Middle frontal gyrus (tissue), 1 donor: ENCODE data around the gene PIN1.
A peak's percentile ranks its signal among the peaks of the same experiment; 100 is the strongest.
"Not testable (repeated sequence)": the region's sequence is repeated elsewhere in the genome, so short reads cannot be mapped to it uniquely, and the experiment has no call there.

Source experiments
- DNase-seq: peaks from one replicate; pipeline ENCODE4 v3.0.0-alpha.2; 2015; ENCODE audit warnings: low spot score; ENCODE audit errors: extremely low spot score

PIN1 gene

DNA sequence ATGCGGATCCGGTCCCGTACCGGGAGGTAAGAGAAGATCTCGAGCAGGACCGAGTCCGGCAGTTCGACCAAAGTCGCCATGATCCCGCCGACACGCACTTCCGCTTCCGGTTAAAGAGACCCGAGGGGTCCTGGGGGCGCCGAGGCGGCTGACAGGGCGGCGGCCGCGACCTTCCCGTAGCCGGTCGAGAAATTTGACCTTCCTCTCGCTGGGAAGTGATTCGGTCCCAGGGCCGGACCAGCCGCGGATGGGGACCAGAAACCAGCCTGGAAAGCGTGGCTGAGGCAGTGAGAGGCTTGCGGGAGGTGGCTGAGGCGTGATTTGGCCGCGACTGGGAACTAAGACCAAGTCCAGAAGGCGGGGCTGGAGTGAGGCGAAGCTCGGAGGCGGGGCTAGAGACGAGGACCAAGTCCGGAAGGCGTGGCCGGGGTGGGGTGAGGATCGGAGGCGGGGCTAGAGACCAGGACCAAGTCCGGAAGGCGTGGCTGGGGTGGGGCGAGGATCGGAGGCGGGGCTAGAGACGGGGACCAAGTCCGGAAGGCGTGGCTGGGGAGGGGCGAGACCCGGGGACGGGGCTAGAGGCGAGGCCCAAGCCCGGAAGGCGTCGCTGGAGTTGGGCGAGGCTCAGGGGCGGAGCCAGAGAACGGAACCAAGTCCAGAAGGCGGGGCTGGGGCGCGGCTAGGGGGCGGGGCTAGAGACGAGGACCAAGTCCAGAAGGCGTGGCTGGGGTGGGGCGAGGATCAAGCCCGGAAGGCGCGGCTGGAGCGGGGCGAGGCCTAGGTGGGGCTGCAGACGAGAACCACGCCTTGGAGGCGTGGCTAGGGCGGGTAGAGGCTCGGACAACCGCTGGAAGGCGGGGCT, 16.2 kb upstream of the PIN1 start, which contains the start of gene FBXL12:
TSS of gene FBXL12 (minus strand) at position 346 of the 862 bp plus-strand sequence. CDS start at position 80, 266 bp downstream.
- DNase-seq, result peak; percentile 99

DNA sequence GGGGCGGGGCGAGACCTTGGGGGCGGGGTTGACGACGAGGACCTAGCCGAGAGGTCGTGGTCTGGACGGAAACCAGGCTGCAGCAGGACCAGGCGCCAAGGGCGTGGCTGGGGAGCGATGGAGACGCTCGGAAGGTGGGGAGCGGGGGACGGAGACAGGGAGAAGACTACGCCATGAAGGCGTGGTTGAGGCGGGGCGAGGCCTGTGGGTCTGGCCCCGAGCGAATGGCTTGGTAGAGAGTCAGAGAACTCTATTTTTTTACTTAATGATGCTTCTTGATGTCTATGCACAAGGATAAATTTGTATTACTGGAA, 15.6 kb upstream of the PIN1 start:
- DNase-seq, result no peak

DNA sequence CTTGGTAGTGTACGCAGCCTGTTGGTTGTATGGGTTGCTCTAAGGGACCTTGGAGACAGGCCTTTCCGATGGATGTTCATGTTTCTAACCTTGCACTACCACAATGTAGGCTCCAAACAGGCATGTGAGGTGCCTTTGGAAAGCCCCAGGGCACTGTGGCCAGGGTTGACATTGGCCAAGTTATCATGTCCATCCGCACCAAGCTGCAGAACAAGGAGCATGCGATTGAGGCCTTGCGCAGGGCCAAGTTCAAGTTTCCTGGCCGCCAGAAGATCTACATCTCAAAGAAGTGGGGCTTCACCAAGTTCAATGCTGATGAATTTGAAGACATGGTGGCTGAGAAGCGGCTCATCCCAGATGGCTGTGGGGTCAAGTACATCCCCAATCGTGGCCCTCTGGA, 15.1 kb upstream of the PIN1 start:
- DNase-seq, result not testable (repeated sequence)

DNA sequence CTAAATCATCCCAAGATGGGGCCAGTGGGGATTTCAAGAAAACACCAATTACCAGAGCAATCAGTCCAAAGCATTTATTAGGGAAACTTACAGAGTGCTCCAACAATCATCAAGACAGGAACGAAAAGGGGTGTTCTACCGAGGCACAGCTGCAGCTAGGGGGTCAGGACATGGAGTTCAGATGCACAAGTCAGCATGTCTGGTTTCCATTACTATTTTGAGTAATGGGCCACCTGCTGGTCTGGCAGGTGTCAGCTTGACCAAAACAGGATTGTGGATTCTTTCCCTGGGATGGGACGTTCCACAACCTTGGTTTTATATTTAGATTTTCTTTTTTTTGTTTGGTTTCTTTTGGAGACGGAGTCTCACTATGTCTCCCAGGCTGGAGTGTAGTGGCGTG, 11.3 kb upstream of the PIN1 start:
- no peak for DNase-seq

DNA sequence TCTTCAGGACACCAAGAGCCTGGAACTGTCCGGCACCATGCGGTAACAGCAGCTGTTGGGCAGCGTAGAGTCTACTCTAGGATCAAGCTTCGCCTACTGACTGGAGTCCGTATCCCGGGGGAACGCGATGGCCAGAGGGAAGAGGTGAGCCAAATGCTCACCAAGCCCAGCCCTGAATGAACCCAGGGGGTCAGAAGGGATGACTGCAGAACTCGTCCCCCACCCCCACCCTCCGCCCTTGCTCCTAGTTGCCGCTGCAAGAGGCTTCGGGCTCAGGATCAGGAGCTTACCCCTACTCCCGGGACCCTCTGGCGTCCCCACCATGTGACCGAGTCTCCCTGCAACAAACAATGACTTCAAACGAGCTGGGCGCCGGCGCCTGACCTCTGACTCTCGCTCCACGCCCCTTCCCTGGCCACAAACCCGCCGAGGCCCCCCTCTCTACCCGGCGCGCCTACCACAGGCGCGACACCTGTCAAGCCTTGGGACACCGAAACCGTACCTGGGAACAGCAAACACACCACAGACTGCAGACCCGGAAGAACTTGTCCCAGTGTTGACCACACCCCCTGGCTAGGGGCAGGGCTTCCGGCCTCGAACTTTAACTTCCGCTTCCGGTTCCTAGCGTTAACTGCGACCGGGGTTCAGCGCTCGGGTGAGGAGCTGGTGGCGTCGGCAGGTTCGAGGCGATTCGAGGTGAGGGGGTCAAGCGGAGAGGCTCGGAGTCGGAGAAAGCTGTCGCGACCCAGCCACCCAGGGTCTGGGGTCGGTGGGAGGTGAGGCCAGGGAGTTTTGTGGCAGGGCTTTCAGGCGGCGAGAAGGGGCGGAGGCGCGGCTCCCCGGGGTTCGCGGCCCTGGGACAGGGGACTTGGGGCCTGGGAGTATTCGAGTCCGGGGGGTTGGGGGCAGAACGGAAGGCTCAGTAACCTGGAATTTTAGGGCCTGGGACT, 7.6 kb upstream of the PIN1 start, which contains the start of gene UBL5:
TSS of gene UBL5 (plus strand) at position 630 of the 950 bp plus-strand sequence. CDS start 420 bp downstream, outside the sequence.
- DNase-seq, result peak; percentile 90

DNA sequence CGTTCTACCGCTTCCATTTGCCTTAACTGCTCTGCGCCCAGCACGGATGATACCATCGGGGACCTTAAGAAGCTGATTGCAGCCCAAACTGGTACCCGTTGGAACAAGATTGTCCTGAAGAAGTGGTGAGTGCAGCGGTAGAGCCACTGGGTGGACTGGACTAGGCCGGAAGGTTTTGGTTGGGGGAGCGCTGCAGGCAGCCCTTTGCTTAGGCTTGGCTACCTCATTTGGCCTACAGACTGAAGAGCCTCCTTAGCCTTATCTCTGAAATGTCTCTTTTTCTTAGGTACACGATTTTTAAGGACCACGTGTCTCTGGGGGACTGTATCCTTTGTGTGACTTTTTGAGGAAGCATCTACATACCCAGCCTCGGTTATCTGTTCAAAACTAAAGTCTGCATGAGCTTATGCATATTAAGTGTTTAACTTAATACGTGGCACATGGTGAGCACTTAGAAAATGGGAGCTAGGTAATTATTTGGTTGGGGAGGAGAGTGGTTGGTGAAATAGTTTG, 6.5 kb upstream of the PIN1 start:
- no peak for DNase-seq

DNA sequence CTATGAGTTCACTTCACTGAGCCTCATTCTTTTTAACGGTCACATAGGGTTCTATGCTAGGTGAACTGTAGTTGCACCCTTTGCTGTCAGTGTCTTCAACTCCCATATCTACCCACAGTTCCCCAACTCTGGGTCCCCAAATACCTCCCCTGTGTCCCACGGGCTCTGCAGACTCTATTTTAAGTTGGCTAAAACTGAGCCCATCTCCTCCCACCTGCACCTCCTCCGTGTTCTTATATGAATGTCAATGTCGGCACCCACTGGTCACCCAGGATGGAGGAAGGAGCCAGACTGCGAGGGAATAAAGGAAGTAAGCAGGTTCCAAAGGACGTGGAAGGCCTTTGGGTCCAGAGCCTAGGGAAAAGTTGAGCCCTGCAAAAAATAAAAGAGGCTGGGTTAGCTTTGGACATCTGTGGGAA, 802 bp upstream of the PIN1 start:
- DNase-seq, result no peak

DNA sequence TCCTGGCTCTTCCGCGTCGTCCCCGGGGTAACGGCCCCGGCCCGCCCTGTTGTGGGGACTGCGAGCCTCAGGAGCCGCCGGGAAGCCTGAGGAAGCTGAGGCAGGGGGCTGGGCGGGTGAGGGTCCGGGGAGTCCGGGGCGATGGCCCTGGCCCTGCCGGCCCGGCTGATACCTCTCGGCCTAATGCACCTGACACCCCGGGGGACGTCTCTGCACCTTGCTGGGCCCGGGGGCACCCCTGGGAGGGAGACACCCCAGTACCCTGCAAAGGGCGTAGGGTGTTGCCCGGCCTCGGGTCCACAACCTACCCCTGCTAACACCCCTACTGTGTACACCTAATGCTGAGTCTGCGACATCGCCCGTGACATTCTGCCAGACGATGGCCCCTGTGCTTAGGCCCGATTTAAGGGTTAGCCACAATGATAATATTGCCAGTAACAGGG, 410 bp downstream of the PIN1 start:
- DNase-seq, result no peak

DNA sequence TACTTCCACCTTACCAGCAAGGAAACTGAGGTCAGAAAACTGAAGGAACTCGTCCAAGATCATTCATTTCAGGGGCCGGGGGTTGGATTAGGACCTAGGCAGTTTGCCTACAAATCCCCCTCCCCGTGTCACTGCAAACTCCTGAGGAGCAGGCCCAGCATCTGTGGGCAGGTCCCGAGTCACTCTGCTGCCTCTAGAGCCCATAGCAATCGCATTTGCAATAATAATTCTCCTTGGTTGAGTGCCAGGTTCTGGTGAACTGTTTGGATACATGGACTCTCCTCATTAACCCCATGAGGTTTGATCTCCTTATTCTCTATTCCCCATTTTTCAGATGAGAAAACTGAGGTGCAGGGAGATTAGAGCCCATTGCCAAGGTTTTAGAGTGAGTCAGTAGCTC, 903 bp downstream of the PIN1 start:
- no peak for DNase-seq

DNA sequence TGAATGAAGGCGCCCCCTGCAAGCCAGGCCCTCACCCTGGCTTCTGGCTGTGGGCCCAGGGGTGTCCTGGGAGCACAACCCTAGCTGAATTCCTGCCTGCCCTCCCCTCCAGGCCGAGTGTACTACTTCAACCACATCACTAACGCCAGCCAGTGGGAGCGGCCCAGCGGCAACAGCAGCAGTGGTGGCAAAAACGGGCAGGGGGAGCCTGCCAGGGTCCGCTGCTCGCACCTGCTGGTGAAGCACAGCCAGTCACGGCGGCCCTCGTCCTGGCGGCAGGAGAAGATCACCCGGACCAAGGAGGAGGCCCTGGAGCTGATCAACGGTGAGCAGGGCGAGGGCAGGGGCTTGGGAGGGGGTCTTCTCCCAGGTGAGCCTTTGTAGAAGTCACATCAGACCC, 3.2 kb downstream of the PIN1 start:
- DNase-seq, result no peak

DNA sequence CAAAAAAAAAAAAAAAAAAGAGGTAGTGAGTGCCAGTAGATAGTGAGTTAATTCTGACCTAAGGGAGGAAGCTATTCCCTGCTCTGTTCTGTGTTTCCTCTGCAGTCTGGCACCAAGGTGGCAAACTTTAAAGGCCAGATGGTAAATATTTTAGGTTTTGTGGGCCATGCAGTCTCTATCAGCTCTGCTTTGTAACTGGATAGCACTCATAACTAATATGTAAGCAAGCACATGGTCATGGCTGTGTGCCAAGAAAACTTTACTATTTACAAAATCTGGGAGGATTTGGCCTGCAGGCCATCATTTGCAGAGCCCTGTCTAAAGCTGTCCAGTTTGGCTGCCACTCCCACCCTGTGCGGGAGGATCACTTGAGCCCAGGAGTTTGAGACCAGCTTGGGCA, 4.3 kb downstream of the PIN1 start:
- DNase-seq, result no peak

DNA sequence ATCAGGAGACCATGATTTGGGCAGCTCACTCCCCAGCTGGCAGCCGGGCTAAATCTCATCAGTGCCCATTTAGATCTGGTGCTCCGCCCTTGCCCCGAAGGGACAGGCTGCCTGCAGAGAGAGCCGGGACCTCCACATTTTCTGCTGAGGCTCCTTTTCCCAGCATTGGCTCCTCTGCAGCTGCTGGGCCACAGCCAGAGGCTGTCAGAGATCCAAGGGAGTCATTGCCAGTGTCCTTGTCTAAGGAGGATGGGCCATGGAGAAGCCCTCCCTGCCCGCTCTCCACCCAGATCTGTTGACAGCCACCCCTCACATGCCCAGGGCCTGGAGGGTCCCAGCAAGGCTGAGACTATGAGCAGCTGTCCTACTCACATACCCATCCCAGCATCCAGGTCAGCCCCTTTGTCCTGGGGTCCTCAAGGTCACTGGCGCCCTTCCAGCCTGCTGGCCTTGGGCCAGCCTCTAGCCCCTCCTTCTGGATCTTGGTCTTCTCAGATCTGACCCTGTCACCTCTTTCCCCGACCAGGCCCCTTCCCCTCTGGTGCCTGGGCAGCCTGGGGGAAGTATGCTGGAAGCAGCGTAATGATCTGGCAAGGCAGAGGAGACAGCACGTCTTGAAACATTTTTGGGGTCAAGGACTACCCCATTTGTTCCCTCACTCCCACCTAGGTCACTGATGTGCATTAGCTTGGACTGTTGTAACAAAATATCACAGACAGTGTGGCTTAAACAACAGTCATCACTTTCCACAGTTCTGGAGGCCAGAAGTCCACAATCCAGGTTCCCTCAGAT, 7.9 kb downstream of the PIN1 start:
- no peak for DNase-seq

DNA sequence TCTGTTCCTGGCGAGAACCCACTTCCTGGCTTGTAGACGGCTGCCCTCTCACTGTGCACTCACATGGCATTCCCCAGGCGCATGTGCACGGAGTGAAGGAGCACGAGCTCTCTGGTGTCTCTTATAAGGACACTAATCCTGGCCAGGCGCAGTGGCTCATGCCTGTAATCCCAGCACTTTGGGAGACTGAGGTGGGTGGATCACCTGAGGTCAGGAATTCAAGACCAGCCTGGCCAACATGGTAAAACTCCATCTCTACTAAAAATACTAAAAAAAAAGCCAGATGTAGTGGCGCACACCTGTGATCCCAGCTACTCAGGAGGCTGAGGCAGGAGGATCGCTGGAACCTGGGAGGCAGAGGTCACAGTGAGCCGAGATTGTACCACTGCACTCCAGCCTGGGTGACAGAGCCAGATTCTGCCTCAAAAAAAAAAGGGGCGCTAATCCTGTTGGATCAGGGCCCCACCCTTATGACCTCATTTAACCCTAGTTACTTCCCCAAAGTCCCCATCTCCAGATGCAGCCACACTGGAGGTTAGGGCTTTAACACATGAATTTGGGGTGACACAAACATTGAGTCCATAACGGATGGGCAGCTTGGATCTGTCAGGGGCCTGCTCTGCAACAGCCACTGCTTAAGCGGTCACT, 8.6 kb downstream of the PIN1 start:
- DNase-seq, result not testable (repeated sequence)

DNA sequence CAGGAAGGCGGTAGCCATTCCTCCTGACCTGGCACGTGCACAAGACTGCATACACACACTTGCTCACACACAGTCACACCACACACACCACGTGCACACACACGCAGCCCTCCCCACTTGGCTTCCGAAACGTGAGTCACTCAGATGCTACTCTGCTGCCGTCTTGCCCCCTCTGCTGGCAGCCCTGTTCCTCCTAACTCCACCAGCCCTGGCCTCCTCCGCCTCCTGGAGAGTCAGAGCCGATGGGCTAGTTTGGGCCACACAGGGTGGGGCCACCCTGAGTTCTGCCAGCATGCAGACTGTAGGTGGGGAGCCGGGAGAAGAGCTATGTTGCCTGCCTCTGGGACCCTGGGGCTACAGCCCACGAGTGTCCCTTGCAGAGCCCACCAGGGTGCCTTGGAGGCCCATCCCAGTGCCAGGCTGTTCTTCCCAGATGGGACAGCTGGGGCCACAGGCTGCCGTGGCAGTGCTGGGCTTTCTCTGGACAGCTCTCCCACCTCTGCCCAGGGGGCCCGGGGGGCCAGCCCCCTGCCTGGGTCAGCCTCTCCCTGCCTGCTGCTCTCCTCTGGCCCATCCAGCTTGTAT, 12.1 kb downstream of the PIN1 start:
- no peak for DNase-seq

DNA sequence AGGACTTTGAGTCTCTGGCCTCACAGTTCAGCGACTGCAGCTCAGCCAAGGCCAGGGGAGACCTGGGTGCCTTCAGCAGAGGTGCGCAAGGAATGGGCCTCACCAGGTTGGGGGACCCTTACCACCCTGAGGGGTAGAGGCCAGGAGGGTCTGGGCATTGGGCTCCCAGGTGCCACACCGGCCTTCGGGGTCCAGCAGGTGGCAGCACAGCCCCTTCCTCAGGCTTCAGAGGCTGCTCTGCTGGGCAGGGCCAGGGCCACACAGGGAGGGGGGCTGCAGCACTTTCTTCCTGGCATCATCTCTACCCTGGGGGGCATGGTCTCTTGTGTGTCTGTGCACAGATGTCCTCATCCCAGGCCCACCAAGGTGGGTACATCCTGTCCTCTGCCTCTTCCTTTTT, 12.9 kb downstream of the PIN1 start:
- no peak for DNase-seq

DNA sequence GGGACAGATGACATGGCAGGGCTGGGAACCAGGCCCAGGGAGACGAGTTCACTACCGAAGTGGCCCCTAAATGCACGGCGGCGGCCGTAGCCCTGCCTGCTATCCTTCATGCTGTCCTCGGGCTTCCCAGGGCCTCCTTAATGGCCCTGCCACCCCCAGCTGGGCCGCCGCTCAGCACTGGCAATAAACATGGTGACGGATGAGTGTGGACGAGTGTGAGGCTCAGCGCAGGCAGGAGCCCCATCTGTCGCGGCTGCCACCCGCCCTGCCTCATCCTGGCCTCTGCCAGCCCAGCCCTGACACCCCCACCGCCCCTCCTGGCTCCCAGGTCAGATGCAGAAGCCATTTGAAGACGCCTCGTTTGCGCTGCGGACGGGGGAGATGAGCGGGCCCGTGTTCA, 13.6 kb downstream of the PIN1 start:
- DNase-seq, result no peak

DNA sequence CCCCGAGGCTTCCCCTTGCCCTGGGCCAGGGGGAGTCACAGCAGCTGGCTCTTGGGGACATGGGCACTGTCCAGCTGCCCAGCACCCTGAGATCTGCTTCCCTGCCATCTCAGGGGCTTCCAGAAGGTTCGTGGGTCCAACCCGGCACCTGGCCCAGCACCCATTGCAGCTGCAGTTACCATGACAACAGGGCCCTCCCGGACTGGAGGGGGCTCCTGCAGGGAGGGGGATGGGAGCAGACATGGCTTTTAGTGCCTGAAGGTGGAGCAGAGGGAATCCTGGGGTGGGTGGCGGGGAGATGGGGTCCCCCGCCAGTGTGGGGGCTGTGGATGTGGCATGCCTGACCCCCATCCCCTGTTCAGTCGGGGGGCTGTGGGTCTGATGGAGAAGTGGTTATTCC, 14.7 kb downstream of the PIN1 start:
- no peak for DNase-seq

DNA sequence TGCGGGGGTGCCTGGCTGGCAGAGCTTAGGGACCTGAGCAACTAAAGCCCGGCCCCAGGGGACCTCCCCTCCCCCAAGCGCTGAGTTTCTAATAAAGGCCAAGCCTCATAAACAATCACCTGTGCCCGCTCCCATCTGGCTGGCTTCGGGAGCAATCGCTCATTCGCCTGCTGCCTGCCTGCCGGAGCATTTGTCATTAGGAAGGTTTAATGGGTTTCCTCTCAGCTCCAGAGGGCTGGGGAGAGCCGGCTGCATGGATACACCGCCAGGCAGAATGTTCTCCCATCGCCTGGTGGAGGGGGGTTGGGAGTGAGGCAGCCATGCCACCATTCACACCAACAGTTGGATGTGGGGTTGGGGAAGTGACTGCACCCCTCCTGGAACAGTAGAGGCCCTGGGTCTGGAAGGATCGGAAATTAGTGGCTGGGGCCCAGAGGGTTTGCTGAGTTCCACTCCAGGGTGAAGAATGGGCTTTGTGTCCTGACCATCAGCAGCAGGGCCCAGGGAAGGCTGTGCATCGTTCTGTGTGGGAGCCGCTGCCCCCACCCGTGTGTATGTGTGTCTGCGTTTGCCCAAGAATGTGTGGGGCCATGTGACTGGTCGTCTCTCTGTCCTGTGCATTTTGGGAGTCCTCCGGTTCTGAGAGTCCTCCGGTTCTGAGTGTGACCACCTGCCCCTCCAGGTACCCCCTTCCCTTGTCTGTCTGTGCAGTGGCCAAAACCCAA, 15.3 kb downstream of the PIN1 start:
- no peak for DNase-seq

DNA sequence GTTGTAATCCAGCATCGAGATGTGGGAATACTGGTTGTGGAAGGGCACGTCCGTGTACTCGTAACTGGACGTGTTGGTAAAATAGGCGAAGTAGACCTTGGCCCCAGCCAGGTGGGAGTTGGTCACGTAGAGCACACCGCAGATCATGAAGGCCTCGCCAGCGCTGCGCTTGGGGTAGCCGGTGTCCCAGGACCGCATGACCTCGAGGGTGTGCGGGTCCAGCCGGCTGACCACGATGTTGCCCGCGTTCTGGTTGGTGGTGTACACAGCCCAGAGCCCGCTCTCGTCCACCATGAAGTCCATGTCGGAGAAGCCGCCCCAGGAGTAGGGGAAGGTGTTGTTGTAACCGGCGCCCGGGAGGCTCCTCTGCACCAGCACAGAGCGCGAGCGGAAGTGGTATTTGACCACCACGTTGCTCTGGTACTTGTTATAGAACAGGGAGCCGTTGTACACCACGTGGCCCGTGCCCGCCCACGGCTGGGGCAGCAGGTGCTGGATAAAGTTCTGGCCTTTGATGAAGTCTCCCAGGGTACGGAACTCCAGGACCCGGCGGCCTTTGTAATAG, 19.2 kb downstream of the PIN1 start:
- DNase-seq, result no peak
